HUES48 (cell line): ENCODE results near the gene HNRNPM.
A peak's percentile ranks its signal among the peaks of the same experiment; 100 is the strongest.

Source experiments
- H3K27ac ChIP-seq: one replicate; pipeline ENCODE4 v1.7.0; 2013; ENCODE audit warnings: low read depth, low read length, inconsistent platforms
- H3K27me3 ChIP-seq: 2 replicates; pipeline ENCODE4 v1.6.1; 2013; ENCODE audit warnings: mild to moderate bottlenecking, low read length; ENCODE audit not compliant: control insufficient read depth, insufficient read depth
- H3K36me3 ChIP-seq: 2 replicates; pipeline ENCODE4 v1.6.1; 2013; ENCODE audit warnings: low read length; ENCODE audit not compliant: control insufficient read depth, insufficient read depth
- H3K4me1 ChIP-seq: 2 replicates; pipeline ENCODE4 v1.6.1; 2013; ENCODE audit warnings: mild to moderate bottlenecking, low read length; ENCODE audit not compliant: control insufficient read depth, insufficient read depth
- H3K4me3 ChIP-seq: 2 replicates; pipeline ENCODE4 v1.5.1; 2013; ENCODE audit warnings: mild to moderate bottlenecking, low read depth, low read length
- H3K9ac ChIP-seq: 2 replicates; pipeline ENCODE4 v1.6.1; 2013; ENCODE audit warnings: mild to moderate bottlenecking, low read depth, low read length, moderate library complexity
- H3K9me3 ChIP-seq: 2 replicates; pipeline ENCODE4 v1.6.1; 2013; ENCODE audit warnings: low read length; ENCODE audit not compliant: control insufficient read depth, insufficient read depth

Gene HNRNPM

DNA sequence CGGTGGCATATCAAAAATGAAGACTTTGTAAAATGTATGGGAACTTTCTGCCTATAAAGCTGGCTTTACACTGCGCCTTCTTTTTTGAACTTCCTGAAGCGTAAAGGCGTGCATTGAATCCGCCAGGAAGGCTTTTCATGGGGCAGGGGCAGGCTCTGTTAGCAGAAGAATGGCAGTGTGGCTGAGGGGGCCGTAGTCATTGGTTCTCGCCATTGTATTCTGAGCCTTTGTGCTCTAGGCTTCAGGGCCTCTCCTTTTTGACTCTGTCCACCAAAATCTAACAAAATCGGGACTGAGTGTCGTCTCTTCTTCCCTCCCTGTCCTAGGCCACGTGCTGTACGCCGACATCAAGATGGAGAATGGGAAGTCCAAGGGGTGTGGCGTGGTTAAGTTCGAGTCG is 43.6 kb downstream of the HNRNPM start:
- Histone ChIP-seq H3K9me3 (no peaks in the 10 kb centered on the region), H3K4me3 (no peak overlapping the region), H3K27me3 (no peaks in the 10 kb centered on the region), H3K36me3 (peaks cover 55% of the 10 kb centered on the region), H3K4me1 (no peaks in the 10 kb centered on the region), H3K9ac (no peak overlapping the region), H3K27ac (no peak overlapping the region)

DNA sequence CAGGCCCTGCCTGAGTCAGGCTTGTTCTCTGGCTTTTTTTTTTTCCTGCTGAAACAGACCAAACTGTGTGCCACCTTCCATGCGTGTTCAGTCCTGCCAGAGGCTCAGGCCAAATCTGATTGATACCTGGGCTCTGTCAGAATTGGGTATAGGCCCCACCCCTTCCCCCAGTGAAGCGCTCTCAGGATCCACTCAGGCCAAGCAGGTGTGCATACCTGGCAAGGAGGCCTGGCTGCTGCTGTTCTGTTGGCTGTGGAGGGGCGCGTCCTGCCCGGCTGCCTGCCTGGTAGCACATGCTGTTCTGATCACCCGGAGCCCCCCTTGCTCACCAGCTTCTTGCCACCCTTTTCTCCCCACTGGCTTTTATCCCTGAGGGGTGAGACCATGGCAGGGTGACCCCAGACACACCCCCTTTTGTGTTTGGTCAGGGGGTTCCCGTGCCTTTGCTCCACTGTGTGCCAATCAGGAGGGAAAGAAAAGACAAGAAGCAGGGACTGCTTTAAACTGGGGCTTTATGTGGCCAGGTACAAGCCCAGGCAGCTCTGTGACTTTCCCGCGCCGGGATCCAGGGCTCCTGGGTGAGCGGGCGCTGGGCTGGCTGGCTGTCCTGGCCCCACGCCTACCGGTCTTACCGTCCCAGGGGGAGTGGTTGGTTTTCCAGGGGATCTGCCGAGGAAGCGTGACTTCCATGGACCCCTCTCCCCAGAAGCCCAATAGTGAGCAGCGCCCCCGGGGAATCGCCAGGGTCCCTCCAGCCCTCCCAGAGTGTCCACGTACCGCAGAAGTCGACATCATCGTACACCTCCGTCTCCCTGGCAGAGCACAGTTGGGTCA is 45.0 kb downstream of the HNRNPM start:
- peak overlapping the region; percentile 1 for H3K27ac ChIP-seq
- no peaks in the 10 kb centered on the region for H3K9me3 ChIP-seq
- no peak overlapping the region for H3K4me3 ChIP-seq
- H3K27me3 ChIP-seq = no peaks in the 10 kb centered on the region
- no peaks in the 10 kb centered on the region for H3K4me1 ChIP-seq
- H3K9ac ChIP-seq = no peak overlapping the region
- peaks cover 44% of the 10 kb centered on the region for H3K36me3 ChIP-seq

DNA sequence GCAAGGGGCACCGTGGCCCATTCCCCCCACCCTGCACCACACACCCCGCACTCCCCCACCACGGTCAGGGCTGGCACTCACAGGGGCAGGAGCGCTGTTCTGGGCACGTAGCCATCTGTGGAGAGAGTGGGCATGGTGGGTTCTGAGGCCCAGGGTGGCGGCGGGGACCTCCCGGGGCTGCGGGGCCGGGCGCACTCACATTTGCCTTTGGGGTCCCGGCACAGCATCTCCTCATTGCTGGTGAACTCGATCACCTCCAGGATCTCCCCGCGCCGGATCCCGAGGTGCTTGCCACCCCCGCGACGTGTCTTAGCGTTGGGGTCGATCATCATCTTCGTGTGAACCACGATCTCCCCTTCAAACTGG is 45.6 kb downstream of the HNRNPM start:
- Histone ChIP-seq H3K9me3 (no peaks in the 10 kb centered on the region), H3K27me3 (no peaks in the 10 kb centered on the region), H3K4me3 (no peak overlapping the region), H3K9ac (no peak overlapping the region), H3K36me3 (peaks cover 38% of the 10 kb centered on the region), H3K27ac (no peak overlapping the region), H3K4me1 (no peaks in the 10 kb centered on the region)

DNA sequence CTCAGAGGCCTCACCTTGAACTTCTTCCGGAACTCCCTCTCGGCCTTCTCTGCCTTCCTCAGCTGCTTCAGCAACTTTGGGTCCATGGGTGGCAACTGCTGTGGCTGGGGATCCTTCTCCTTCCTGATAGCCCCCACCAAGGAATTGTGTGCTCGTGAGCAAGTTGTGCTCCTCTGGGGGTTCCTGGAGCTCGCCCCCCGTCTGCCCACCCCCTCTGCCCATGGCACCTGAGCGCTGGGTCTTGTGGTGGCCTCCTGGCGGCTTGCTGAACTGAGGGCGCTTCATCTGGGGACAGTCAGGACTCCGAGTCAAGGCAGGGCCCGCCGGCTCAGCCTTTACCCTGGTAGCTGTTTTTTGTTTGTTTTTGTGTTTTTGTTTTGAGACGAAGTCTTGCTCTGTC is 46.1 kb downstream of the HNRNPM start:
- Histone ChIP-seq H3K27me3 (no peaks in the 10 kb centered on the region), H3K4me3 (no peak overlapping the region), H3K27ac (no peak overlapping the region), H3K9ac (no peak overlapping the region), H3K36me3 (peaks cover 33% of the 10 kb centered on the region), H3K4me1 (no peaks in the 10 kb centered on the region), H3K9me3 (no peaks in the 10 kb centered on the region)

DNA sequence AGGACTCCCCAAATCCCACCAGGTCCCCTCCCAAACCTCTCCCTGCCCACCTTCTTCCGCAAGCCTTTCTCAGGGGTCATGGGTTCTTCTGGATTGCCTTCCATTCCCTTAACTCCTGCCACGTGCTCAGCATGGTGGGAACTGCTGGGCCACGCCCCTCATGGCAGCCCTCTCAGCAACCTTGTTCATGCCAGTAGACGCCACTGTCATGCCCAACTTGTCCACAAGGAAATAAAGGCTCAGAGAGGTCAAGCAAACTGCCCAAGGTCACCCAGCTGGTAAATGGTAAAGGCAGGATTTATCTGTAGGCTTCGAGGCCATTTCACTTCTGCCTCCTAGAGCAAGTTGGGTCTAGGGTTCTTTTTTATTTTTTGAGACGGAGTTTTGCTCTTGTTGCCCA is 46.8 kb downstream of the HNRNPM start:
- peaks cover 26% of the 10 kb centered on the region for H3K36me3 ChIP-seq
- H3K4me1 ChIP-seq = no peaks in the 10 kb centered on the region
- H3K4me3 ChIP-seq = no peak overlapping the region
- H3K9me3 ChIP-seq = no peaks in the 10 kb centered on the region
- H3K9ac ChIP-seq = no peak overlapping the region
- no peaks in the 10 kb centered on the region for H3K27me3 ChIP-seq
- H3K27ac ChIP-seq = no peak overlapping the region

DNA sequence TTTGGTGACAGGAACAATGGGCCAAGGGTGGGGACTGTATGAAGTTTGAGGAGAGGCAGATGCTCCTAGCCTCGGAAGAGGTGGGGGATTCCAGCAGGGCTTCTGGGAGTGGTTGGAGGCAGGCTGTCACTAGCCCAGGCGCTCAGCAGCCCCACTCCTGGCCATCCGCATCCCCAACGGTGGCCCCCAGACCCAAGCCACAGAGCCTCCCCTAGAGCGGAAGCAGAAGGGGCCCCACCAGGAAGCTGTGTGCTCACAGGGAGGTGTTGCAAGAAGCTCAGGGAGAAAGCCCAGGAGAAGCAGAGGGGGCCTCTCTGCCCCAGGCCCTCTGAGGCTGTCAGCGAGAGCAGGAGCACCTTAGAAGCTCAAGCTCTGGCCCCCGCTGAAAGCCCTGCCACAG is 49.4 kb downstream of the HNRNPM start:
- Histone ChIP-seq H3K9ac (no peak overlapping the region), H3K4me3 (no peak overlapping the region), H3K36me3 (0 out of 2 replicates have a peak, but pooled peaks cover under 1% of the 10 kb centered on the region), H3K27me3 (no peaks in the 10 kb centered on the region), H3K27ac (no peak overlapping the region), H3K4me1 (no peaks in the 10 kb centered on the region), H3K9me3 (no peaks in the 10 kb centered on the region)

DNA sequence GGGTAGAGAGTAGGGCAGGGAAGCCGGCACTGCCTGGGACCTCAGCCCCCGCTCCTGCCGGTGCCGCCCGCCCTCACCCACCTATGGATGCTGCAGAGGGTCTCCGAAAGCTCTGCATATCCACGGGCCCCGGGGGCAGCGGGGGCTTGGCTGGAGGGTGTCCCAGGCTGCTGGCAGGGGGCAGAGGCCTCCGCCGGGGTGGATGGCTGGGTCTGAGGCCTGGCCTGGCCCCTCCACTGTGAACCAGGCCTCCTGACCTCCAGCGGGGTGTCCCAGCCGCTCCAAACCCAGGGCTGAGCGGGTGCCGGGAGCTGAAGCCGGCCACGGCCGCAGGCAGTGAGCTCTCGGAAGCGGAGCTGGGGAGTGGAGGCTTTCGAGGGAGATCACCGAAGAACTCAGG is 53.5 kb downstream of the HNRNPM start:
- Histone ChIP-seq H3K4me1 (0 out of 2 replicates have a peak, but pooled peaks cover 4% of the 10 kb centered on the region), H3K27me3 (no peaks in the 10 kb centered on the region), H3K9me3 (no peaks in the 10 kb centered on the region), H3K9ac (no peak overlapping the region), H3K36me3 (no peaks in the 10 kb centered on the region), H3K4me3 (no peak overlapping the region), H3K27ac (no peak overlapping the region)

DNA sequence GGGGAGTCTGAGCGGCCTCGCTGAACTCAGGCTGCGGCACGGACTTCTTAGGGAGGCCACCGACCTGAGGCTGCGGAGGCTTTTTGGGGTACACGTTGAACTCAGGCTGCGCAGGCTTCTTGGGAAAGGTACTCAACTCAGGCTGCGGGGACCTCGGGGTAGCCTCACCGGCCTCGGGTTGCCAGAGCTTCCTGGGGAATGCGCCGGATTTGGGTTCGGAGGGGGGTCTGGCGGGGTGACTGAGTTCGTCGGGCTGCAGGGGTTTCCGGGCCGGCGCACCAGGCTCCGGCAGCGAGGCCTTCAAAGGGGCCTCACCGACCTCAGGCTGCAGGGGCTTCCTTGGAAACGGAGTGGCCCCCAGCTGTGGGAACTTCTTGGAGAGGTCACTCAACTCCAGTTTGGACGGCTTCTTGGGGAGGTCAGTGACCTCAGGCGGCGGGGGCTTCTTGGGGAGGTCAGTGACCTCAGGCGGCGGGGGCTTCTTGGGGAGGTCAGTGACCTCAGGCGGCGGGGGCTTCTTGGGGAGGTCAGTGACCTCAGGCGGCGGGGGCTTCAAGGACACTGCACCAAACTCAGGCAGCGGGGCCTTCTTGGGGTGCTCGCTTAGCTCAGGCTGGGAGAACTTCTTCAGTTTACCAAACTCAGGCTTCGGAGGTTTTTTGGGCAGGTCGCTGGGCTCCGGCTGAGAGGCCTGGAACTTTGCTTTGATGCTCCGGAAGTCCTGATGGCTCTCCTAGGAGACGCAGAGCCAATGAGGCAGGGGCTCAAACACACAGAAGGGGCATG is 54.5 kb downstream of the HNRNPM start:
- Histone ChIP-seq H3K27ac (no peak overlapping the region), H3K9ac (no peak overlapping the region), H3K4me1 (0 out of 2 replicates have a peak, but pooled peaks cover 4% of the 10 kb centered on the region), H3K27me3 (no peaks in the 10 kb centered on the region), H3K36me3 (no peaks in the 10 kb centered on the region), H3K4me3 (no peak overlapping the region), H3K9me3 (no peaks in the 10 kb centered on the region)

DNA sequence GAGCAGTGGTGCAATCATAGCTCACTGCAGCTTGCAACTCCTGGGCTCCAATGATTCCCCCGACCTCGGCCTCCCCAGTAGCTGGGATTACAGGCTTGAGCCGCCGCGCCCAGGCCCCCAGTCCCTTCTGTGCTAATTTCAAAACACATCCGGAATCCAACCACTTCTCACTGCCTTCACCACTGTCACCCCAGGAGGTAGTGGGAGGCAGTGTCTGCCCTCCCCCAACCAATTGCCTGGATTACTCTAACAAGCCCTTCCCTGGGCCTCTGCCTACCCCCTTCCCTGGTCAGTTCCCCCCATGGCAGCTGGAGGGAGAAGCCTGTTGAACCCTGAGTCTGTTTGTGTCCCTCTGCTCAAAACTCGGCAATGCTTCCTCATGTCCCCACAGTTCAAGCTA is 55.4 kb downstream of the HNRNPM start:
- Histone ChIP-seq H3K27me3 (no peaks in the 10 kb centered on the region), H3K9me3 (no peaks in the 10 kb centered on the region), H3K4me1 (0 out of 2 replicates have a peak, but pooled peaks cover 4% of the 10 kb centered on the region), H3K36me3 (no peaks in the 10 kb centered on the region), H3K27ac (no peak overlapping the region), H3K4me3 (no peak overlapping the region), H3K9ac (no peak overlapping the region)

DNA sequence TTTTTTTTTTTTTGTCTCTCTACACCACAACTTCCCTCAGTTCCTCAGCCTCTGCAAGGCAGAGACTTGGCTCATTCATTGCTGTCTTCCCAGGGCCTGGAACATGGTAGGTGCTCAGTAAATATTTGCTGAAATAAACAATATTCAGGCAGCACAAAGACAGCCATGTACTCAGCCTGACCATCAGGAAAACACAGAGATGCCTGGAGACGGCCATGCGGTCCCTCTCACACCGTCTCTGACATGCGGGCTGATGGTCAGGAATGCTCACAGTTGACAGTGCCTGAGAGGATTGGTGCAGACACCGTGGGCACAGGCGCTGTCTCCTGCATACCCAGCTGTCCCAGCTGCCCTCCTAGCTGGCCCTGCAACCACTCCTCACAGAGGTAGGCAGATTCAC is 56.7 kb downstream of the HNRNPM start:
- Histone ChIP-seq H3K4me3 (no peak overlapping the region), H3K4me1 (peaks cover 7% of the 10 kb centered on the region; the same call in 1 of the 2 replicates), H3K36me3 (no peaks in the 10 kb centered on the region), H3K27me3 (no peaks in the 10 kb centered on the region), H3K9me3 (no peaks in the 10 kb centered on the region), H3K9ac (no peak overlapping the region), H3K27ac (no peak overlapping the region)

DNA sequence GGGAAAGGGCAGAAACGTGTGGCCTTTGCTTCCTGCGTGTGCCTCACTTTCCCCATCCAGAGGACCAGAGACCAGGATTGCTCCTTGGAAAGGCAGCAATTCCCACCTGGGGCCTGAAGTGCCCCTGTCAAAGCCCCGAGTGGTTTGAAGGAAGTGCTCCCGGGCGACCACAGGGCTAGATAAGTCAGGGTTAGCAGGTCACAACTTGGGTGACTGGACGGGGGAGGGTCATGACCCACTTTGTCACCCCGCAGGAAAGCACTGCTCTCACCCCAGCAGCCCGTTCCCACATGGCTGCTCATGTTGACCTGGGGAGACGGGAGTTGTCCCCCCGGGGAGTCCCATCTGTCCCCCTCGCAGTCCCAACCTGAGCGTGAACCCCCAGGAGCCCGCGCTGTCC is 57.2 kb downstream of the HNRNPM start:
- H3K4me3 ChIP-seq = no peak overlapping the region
- peaks cover 10% of the 10 kb centered on the region; the same call in 1 of the 2 replicates for H3K4me1 ChIP-seq
- no peak overlapping the region for H3K9ac ChIP-seq
- H3K36me3 ChIP-seq = no peaks in the 10 kb centered on the region
- no peaks in the 10 kb centered on the region for H3K27me3 ChIP-seq
- H3K27ac ChIP-seq = no peak overlapping the region
- no peaks in the 10 kb centered on the region for H3K9me3 ChIP-seq
